AG10803 (cell line): ENCODE measurements around the gene TSC22D1.

Experiments used
- DNase-seq: peaks from one replicate; pipeline ENCODE4 v3.0.0; 2010; ENCODE audit warnings: low read depth
- H3K4me3 ChIP-seq: 2 replicates; pipeline ENCODE4 v1.5.1; 2011; ENCODE audit warnings: mild to moderate bottlenecking, low read length, control low read depth
- TF ChIP-seq, protein P1 (sequence below): conservative IDR thresholded peaks from 2 replicates; pipeline ENCODE4 v1.5.1; 2011; ENCODE audit warnings: mild to moderate bottlenecking, low read length, control low read depth, inconsistent platforms

TSC22D1 gene

DNA sequence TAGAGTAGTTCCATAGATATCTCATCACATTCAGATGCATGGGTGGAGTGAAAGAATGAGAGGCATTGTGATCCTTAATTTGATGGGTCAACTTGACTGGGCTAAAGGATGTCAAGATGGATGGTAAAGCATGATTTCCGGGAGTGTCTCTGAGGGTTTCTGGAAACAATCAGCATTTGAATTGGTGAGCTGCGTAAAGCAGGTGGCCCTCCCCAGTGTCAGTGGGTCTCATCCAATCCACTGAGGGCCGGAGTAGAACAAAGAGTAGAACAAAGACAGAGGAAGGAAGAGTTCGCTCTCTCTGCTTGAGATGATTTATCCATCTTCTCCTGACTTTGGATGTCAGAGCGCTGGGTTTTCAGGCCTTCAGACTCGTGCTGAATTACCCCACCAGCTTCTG, 159.4 kb downstream of the TSC22D1 start:
- no peak overlapping the region for H3K4me3 ChIP-seq
- TF ChIP-seq, protein P1, sequence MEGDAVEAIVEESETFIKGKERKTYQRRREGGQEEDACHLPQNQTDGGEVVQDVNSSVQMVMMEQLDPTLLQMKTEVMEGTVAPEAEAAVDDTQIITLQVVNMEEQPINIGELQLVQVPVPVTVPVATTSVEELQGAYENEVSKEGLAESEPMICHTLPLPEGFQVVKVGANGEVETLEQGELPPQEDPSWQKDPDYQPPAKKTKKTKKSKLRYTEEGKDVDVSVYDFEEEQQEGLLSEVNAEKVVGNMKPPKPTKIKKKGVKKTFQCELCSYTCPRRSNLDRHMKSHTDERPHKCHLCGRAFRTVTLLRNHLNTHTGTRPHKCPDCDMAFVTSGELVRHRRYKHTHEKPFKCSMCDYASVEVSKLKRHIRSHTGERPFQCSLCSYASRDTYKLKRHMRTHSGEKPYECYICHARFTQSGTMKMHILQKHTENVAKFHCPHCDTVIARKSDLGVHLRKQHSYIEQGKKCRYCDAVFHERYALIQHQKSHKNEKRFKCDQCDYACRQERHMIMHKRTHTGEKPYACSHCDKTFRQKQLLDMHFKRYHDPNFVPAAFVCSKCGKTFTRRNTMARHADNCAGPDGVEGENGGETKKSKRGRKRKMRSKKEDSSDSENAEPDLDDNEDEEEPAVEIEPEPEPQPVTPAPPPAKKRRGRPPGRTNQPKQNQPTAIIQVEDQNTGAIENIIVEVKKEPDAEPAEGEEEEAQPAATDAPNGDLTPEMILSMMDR, result no peak
- no peak for DNase-seq

DNA sequence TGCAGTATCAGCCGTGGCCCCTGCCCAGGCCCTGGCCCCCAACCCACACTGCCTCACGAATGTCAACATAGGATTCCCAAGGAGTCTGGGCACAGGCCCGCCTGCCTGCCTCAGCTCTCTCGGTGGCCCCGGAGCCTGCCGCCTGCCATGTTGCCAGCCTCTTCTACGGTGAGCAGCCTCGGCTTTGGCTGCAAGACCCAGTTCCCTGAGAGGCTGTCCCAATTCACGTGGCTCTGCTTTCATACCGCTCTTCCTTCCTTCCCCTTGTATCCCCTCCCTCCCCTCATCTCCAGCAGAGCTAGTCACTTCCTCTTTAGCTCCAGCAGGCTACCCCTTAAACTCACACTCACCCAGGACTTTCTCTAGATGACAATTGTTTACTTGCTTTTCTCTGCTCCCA, 159.8 kb downstream of the TSC22D1 start:
- H3K4me3 ChIP-seq, result no peak overlapping the region
- TF ChIP-seq, protein P1, result no peak
- DNase-seq, result no peak

DNA sequence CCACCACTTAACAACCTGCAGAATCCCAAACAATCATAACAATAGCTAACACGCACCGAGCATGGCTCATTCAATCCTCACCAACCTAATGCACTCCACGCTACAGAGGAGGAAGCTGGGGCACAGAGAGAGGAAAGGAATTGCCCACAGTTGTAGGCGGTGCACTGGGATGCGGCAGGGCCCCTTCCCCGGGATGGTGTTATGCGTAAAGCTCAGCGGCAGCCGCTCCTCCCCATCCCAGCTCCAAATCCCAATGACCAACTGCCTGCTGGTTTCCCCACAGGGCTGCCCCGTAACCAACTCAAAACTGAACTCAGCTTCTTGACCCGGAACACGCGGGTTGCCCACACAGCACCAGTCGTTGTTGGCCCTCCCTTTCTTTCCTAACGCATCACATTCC, 160.3 kb downstream of the TSC22D1 start:
- DNase-seq, result no peak
- TF ChIP-seq, protein P1, result no peak
- no peak overlapping the region for H3K4me3 ChIP-seq

DNA sequence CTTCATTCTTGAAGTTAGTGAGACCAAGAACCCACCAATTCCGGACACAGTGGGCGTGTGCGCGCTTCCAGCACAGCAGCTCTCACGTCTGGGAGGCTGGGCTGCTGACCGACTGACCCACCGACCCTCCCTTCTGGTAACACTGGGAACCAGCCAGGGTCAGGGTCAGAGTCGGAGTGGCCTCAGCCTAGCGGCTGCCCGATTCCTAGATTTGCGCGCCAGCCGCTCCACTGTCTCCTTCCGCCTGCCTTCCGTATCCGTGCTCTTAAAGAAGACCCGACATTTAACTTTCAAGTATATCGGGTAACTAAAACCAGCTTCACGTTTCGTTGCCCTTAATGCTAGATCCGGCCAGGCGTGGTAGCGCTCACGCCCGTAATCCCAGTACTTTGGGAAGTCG, 161.4 kb downstream of the TSC22D1 start:
- no peak for DNase-seq
- no peak overlapping the region for H3K4me3 ChIP-seq
- TF ChIP-seq, protein P1, result no peak

DNA sequence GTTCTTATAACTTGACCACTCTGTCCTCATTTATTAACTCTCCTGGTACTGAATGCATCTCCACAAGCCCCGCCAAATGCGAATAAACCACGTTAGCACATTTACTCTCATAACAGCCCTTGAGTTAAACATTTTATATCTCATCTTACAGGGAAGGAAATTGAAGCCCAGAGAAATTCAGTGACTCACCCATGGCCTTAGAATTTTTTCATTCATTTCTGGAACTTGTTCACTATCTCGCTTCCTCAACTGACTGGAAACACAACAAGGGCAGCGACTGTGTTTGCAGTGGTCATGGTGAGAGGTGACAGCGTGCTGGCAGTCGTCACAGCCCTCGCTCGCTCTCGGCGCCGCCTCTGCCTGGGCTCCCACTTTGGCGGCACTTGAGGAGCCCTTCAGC, 163.0 kb downstream of the TSC22D1 start:
- DNase-seq, result no peak
- TF ChIP-seq, protein P1, result no peak

DNA sequence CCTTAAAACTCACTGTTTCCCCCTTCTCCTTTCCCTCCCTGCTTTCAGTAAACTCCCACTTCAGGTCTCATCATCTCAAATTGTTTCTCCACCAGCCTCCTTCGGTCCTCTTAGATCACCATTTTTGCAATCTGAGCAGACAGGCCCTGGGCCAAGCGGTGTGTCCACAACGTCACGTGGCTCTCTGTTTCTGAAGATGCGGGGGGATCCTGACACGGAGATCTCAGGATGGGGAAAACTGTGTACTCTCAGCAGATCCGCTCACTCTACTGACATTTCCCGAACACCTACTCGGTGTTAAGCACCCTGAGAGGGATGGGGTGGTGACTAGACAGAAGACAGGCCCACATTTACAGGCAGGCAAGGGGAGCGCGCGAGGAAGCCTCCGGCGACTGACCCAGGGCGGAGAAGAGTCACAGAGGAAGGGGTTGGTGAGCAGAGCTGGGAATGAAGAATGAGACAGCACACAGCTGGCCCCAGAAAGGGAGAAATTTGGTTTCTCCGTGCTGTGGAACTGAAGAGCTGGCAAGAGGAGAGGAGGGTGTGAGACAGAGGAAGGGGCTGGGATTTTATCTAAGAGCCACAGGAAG, 163.7 kb downstream of the TSC22D1 start:
- TF ChIP-seq, protein P1, result no peak
- no peak for DNase-seq
- H3K4me3 ChIP-seq, result no peak overlapping the region

More for the DNA sequence above, 163.0 kb downstream of the TSC22D1 start:
- H3K4me3 ChIP-seq, result no peak overlapping the region

DNA sequence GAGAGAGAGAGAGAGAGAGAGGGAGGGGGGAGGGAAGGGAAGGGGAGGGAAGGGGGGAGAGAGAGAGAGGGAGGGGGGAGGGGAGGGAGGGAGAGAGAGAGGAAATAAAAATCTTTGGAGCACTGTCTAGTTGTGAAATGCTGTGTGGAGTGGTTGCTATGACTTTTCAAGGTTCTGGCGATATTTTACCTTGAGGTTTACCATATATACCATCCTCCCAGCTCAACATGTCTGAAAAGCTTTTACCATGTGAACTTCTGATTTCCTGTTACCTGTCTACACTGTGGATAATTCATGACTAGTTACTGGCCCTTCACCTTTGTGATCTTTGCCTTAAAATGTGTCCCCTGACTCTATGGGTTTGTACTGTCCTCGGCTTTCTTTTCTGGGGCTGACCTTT, 164.3 kb downstream of the TSC22D1 start:
- no peak overlapping the region for H3K4me3 ChIP-seq
- TF ChIP-seq, protein P1, result no peak
- no peak for DNase-seq
